ENCODE measurements around the gene ATP6V0A1.

DNA sequence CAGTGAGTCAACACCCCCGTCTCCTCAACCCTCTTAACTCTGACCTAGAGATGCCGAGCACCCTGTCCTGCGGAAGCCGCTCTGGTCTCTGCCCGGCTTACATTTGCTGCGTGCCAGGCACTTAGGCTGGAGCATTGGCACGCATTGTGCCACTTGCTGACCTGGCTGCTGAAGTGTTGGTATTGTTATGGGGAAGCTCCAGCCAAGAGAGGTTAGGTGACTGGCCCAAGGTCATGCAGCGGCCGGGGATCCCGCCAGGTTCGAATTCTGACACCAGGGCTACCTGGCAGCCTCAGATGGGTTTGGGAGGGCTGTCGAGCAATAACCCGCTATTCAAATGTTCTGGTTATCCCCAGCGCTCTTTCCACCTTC lies 89.0 kb downstream of the ATP6V0A1 start:
- TF ChIP-seq, protein P1, sequence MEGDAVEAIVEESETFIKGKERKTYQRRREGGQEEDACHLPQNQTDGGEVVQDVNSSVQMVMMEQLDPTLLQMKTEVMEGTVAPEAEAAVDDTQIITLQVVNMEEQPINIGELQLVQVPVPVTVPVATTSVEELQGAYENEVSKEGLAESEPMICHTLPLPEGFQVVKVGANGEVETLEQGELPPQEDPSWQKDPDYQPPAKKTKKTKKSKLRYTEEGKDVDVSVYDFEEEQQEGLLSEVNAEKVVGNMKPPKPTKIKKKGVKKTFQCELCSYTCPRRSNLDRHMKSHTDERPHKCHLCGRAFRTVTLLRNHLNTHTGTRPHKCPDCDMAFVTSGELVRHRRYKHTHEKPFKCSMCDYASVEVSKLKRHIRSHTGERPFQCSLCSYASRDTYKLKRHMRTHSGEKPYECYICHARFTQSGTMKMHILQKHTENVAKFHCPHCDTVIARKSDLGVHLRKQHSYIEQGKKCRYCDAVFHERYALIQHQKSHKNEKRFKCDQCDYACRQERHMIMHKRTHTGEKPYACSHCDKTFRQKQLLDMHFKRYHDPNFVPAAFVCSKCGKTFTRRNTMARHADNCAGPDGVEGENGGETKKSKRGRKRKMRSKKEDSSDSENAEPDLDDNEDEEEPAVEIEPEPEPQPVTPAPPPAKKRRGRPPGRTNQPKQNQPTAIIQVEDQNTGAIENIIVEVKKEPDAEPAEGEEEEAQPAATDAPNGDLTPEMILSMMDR (IDR thresholded peaks at IDR 0.05), result no peak
- TF ChIP-seq POLR2A (IDR thresholded peaks at IDR 0.05) (no peak), POLR2AphosphoS5 (IDR thresholded peaks at IDR 0.05) (no peak), EP300 (IDR thresholded peaks at IDR 0.05) (no peak)

Measured in suprapubic skin (tissue), 4 donors.